Fibroblast of skin of scalp (primary cell): ENCODE data around the gene FAM222B.

Experiments
- DNase-seq: peaks from one replicate; pipeline ENCODE4 v3.0.0-alpha.2; 2013

FAM222B gene

DNA sequence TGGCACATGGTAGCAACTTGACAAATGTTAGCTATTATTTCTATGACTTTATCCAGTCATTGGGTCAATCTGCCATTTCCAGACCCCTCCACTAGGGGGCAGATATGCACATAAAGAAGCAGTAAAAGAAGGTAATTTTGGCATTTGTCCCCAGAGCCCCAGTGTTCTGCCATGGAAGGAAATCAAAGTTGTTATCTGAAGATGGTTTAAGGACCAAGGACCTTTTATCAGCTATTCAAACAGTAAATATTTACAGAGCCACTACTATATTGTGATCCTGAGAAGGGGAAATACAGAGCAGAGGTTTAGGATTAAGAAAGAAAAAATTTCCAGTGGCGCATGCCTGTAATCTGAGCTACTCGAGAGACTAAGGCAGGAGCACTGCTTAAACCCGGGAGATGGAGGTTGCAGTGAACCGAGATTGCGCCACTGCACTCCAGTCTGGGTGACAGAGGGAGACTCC is 78.8 kb downstream of the FAM222B start:
- peak; percentile 77 for DNase-seq

DNA sequence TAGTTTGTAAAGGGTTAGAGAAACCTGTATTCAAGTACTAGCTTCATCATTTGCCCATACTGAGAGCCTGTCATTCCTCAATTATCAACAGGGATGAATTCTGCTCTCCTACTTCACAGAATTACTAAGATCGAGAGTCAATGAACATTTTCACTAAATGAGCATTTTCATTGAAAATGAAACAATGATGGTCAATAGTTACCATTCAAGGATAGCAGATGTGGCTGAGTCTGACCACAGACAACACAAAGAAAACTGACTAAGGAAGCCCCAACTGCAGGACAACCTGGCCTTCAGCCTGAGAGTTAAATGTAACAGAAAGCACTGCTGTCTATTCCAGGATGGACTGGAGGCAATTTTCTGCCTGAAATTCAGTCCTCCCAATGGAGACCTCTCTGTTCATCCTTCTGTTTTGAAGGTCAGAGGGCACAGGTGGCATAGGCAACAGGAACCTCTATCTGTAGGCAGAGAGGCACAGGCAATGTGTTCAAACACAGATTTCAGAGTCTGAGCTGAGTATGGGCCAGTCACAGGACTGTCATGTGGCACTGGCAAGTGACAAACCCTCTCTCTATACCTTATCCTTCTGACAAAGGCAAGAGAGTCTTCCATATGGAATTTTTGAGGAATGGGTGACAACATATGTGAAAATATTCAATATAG is 79.3 kb downstream of the FAM222B start:
- no peak for DNase-seq

DNA sequence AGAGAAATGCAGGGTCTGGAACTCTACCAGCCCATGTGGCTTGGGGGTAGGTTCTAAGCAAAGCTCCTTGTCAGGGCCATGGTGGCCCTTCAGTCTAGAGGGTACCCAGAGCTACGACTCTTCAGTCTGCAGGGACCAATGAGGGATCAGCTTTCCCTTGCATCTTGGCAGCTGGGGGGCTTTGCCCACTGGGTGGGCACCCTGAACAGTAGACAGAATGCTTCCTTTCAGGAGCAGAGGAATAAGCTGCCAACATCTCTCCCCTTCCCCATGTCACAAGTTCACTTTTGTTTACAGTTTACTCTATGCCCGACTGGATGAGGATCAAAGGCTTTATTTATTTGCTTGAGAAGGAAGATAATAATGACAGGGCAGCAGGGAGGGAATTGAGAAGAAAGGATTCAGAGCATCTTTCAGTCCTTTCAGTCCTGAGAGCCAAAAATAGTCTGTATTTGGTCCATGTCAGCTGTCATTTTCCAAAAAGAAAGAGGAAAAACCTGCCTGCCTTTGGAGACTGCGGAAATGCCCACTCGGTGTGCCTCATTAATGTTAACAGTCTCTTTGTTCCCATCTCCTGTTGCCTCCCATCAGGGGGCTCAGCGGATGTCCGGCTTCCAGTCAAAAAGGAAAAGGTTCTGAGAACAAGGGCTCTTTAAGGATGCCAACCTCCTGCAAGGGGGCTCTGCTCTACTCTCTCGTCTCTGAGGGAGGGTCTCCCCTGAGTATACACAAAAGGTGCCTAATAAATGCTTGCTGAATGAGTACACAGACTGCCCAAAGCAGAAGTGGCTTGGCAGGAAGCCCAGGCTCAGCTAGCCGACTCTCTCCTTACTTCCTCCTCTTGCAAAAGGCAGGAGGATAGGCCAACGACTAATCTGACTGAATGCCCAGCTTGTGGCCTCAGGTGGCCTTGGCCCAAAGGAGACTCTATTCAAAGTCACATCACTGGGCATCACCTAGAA is 81.7 kb downstream of the FAM222B start:
- DNase-seq = peak; percentile 27

DNA sequence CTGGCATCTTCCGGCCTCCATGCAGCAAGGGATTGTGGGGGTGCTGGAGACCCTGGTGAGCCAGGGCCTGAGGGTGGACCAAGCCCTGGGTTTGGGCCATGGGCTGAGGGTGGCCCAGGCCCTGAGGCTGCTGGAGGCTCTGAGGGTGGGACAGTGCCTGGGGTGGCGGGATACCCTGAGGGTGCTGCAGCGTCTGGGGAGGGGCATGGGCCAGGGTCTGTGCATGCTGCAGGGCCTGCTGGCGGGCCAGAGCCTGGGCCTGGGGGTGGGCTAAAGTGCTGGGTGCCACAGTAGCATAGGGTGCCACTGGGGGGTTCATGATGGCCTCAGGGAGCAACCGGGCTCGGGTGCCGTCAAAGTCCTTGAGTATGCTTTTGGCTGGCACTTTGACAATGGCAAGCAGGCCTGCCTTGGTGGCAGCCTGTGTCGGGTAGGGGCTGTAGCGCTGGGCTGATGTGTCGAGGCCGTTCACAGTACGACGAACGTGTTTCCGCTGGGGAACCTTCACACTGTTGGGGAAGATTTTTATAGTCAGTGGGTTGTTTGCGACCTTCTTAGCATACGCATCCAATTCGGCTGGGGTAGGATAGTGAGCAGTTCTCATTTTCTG is 83.2 kb downstream of the FAM222B start:
- no peak for DNase-seq

DNA sequence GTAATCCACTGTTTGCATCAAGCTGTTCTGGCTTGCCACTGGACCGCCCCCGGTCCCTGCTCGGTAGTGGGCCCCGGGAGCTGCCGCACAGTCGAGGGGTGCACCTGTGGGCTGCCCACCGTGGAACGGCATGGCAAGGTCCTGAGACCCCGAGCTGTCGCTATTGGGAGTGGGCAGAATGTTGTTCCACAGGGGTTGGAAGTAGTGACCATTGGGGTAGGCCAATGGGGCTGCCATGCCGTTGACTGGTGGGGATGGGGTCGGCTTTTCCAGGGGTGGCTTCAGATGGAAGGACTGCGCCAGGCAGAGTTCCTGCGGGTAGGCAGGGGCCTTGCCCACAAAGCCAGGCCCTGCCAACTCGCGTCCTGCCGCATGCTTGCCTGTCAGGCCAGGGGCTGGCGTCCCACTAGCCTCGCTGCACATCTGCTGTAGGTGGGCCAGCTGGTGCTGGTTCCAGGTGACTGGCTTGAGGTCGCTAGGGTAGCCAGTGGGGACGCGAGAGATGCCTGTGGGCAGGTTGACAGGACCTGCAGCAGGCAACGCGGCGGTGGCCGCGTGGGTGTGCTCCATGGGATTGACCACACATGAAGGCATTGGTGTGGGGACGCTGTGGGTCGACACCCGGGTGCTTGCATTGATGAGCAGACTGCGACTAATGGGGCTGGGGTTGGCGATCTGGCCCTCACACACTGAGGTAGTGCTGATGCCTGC is 84.0 kb downstream of the FAM222B start:
- no peak for DNase-seq

DNA sequence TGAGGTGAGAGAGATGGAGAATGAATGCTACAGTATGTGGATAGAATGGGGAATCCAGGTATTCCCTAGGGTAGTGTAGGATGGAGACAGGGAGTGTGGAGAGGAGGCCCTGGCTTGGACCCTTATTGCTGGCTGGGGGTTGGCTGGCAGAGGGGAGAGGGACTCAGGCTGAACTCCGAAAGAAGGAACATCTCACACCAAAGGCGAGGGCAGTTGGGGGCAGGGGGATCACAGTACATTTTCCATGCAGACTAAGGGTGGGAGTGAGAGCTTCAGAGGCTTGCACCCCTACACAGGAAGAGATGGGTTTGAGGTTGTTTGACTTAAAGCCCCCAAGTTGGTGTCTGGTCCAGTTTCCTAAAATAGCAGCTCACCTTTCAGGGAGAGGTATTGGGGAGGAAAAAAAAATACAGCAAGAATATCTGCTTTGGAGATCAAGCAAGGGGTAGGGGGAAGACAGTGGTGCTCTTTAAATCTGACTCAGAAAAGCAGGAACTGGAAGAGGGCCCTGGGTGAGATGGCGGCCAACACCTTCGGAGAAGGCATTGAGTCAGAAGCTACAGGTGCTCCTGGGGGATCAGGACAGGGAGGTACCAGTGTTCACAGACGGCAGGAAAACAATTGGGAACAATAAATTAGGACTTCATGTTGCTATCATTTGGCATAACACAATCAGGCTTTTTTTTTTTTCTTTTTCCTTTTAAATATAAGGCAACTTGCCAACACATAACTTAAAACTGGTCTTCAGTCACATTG is 86.4 kb downstream of the FAM222B start:
- no peak for DNase-seq

DNA sequence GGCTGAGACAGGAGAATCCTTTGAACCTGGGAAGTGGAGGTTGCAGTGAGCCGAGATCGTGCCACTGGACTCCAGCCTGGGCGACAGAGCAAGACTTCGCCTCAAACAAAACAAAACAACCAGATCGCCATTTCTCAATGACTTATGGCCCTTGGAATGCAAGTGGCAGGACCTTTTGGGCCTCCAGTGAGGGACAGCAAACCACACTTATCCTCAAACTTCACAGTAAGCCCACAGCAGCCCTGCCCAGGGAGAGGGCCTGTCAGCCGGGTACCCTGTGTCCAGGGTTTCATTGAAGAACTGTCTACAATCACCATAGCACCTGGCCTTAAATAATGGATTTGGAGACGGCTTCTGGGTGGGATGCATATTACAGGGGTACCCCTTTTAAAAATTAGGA is 87.1 kb downstream of the FAM222B start:
- DNase-seq = no peak

DNA sequence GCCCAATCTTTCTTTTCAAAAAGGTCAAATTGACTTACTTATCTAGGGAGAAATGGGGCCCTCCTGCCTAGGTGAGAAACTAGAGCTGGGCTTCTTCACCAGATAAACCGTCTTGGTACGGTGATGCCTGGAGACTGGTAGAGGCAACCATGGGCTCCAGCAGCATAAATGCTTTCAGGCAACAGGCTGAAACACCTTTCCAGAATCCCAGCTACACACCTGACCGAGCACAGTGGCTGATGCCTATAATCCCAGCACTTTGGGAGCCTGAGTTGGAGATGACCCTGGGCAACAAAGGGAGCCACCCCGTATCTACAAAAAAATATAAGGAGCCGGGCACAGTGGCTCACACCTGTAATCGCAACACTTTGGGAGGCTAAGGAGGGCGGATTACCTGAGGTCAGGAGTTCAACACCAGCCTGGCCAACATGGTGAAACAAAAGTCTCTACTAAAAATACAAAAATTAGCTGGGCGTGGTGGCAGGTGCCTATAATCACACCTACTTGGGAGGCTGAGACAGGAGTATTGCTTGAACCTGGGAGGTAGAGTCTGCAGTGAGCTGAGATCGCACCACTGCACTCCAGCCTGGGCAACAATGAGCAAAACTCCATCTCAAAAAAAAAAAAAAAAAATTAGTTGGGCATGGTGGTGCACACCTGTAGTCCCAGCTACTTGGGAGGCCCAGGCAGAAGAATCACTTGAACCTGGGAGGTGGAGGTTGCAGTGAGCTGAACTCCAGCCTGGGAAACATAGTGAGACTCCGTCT is 90.8 kb downstream of the FAM222B start:
- DNase-seq = no peak

DNA sequence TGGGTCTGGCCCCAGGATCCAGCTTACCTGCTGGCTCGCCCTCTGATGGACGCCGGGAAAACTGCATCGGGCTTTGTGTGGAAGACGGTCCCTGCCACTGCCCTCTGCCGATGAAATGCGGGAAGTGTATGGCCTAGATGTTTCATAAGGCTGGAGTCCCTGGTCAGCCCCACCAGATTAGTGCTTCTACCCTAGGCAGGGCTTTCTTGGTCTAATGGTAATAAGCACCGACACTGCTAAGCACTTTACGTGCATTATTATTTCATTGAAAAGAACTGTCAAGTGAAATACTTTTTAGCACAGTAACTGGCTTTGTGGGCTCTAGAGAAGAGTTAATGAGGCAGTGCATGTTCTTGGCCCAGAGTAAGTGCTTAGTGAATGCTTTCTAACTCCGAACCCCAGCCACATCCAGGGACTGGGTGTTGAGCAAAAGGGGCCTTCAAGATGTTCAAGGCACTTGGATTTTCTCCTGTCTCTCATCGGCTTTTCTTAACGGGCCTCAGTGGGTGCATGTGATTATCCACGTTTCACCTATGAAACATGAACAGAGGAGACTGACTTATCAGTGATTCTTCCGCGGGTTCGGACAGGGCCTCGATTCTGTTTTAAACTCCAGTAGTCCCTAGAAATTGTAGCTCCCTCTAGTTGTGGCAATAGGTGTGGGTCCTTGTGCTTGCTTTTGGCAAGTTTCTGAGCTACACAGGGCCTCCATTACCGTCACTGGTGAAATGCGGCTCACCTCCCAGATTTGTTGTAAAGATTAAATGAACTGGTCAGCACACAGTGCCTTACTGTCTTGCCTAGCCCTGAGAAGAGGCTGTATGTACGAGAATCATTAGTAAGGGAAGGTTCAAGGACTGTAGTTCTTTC is 92.2 kb downstream of the FAM222B start:
- DNase-seq = peak; percentile 90

DNA sequence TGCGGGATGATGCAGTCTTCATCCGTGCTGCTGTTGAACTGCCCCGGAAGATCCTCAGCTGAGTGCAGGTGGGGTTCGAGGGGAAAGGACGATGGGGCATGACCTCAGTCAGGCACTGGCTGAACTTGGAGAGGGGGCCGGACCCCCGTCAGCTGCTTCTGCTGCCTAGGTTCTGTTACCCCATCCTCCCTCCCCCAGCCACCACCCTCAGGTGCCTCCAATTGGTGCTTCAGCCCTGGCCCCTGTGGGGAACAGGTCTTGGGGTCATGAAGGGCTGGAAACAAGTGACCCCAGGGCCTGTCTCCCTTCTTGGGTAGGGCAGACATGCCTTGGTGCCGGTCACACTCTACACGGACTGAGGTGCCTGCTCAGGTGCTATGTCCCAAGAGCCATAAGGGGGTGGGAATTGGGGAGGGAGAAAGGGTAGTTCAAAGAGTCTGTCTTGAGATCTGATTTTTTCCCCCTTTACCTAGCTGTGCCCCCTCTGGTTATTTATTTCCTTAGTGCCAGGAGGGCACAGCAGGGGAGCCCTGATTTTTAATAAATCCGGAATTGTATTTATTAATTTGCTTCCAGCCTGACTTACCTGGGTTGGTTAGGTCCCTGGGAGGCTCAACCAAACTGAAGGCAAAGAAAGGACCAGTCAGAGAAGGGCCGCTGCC is 92.9 kb downstream of the FAM222B start:
- DNase-seq = no peak

DNA sequence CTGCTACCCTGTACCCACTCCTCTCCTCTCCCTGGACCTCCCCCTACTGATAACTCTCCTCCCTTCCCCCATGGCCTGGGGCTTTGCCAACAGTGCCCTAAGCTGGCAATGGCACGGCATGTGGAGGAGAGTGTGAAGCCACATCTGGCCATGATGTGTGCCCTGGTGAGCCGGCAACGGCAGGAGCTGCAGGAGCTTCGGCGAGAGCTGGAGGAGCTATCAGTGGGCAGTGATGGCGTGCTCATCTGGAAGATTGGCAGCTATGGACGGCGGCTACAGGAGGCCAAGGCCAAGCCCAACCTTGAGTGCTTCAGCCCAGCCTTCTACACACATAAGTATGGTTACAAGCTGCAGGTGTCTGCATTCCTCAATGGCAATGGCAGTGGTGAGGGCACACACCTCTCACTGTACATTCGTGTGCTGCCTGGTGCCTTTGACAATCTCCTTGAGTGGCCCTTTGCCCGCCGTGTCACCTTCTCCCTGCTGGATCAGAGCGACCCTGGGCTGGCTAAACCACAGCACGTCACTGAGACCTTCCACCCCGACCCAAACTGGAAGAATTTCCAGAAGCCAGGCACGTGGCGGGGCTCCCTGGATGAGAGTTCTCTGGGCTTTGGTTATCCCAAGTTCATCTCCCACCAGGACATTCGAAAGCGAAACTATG is 93.6 kb downstream of the FAM222B start:
- no peak for DNase-seq

DNA sequence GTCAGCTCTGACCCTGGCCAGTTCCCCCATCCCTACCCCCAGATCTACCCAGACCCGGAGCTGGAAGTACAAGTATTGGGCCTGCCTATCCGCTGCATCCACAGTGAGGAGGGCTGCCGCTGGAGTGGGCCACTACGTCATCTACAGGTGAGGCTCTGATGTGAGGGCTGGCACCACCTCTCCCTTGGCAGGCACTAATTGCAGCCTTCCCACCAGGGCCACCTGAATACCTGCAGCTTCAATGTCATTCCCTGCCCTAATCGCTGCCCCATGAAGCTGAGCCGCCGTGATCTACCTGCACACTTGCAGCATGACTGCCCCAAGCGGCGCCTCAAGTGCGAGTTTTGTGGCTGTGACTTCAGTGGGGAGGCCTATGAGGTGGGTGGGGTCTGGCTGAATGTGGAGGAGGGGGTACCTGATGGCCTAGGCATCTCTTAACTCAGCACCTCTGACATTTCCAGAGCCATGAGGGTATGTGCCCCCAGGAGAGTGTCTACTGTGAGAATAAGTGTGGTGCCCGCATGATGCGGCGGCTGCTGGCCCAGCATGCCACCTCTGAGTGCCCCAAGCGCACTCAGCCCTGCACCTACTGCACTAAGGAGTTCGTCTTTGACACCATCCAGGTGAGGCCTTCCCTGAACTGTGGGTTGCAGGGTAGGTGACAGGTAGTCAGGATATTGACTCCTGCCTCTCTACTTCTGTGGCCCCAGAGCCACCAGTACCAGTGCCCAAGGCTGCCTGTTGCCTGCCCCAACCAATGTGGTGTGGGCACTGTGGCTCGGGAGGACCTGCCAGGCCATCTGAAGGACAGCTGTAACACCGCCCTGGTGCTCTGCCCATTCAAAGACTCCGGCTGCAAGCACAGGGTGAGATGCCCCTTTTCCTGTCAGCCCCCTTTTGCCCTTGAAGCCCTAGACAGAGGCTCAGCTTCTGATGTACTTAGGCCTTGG is 94.5 kb downstream of the FAM222B start:
- no peak for DNase-seq

DNA sequence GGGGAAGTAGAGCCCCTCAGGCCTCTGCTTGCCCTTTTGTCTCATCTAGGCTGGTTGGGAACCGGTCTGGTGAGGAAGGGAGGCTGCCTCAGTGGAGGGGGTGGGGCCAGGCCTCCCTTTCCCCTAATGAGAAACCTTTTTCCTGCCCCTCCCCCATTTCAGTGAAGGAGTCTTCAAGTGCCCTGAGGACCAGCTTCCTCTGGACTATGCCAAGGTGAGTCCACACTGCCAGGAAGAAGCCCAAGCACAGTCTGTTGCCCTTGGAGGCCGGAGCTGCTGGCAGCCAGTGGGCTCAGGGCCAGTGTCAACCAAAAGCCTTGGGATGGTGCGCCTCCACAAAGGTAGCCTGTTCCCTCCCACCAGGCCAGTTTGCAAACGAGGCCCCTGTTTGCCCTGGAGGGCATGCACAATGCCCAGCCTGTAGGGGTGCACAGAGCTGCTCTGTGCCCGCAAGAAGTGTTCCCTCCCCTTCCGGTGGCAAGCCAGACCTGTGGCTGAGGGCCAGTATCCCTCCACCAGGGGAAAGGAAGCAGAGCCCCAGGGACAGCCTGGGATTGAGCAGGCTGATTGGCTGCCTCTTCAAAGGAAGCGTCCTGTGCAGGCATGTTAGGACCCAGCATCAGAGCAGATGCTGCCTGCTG is 95.4 kb downstream of the FAM222B start:
- DNase-seq = no peak

DNA sequence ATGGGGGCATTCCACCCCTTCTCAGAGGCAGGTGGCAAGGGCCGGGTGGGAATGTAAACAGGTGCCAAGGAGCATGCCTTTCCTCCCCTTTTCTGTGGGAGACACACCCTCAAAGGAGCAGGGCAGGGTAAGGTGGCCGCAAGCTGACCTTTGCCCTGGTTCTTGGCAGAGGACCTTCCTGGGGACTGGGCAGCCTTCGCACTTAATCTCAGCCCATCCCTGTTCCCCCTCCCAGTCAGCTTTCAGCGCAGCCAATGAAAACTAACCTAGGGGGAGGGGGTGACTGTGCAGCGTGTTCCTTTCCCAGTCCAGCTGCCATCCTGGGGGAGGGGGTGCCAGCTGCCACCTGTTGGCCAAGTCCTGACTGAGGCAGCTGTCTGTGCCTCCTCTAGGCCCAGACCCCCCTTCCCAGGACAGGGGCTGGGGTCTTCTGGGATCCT is 96.0 kb downstream of the FAM222B start:
- no peak for DNase-seq

DNA sequence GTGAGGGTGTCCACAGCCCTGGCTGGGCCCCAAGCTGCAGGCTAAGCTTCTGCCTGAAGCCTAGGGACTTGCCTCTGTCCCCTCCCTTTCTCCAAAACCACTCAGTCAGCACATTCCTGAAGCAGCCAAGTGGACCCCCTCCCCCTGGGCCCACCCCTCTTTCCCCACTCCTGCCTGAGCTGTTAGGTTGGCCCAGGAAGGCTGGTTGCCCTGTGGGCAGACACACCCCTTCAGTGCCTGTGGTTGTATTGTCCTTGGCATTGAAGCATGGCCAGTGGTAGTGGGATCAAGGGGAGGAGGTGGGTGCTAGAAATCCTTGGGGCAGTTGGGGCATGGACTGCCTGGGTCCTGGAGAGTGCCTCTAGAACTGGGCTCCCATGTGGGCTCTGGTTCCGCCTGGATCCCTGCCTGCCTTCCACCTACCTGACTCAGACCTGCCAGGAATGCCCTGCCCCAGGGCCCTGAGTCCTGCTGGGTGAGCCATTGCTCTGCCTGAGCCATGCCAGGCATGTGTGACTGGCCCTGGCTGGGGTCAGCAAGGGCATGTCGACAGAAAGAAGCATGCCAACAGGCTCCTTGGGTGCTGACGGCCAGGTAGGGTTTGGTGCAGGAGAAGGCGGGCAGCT is 96.7 kb downstream of the FAM222B start:
- no peak for DNase-seq

DNA sequence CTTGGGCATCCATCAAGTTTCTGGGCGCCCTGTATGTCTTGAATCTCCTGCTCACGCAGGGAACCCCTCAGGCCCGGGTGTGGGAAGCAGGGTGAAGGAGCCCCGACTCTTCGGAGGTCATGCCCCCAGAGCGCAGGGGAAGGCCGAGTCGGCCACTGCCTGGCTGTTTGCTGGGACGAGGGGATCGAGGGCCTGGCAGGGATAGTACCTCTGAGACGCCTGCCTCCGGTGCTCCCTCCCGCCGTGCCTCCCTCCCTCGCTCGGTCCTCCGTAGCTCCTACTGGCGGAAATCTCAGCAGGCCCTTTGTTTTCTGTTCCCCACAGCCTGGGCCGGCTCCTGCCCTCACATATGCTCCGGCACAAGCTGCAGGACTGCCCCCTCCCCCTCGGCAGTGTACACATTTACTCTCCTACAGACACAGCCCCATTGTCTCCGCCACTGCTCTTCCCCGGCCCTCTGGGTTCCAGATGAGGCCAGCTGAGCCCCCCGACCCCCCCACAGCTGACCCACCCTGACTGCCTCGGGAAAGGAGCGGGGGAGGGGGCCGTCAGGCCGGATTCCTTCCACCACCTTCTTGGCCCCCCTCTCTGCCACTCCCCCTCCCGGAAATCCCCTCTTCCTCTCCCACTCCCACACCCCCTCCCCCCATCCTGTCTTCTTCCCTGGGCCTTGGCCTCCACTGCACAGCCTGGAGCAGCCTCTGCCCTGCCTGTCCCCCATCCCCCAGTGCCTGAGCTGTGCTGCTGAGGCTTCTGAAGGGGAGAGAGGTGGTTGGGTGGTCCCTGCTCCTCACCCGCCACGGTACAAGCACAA is 97.4 kb downstream of the FAM222B start:
- peak; percentile 54 for DNase-seq
